Measurements from ENCODE around the gene HSD17B12.

HSD17B12 gene

DNA sequence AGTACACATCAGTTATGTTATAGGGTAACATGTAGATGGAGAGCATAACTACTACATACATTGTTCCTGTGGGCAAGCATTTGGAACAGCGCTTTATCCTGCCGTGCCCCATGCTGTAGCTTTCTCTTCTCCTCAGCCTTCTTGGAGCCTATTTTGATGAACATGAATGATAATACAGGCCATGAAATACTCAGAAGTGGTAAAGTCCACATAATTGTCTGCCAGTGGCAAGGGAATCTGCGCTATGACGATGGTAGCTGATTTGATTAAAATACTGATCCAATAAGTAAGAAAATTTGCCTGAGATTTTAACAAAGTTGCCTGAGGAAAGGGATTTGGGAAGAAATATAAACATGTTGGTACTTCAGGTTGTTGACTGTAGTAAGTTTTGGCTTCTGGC lies 223.4 kb downstream of the HSD17B12 start:
- DNase-seq (no peak), ATAC-seq (no peak)
- no peak overlapping the region for H3K27ac Mint-ChIP-seq
- H3K4me1 Mint-ChIP-seq, result peaks cover 12% of the 10 kb centered on the region
- H3K4me3 Mint-ChIP-seq, result no peak overlapping the region
- no peaks in the 10 kb centered on the region for H3K9me3 Mint-ChIP-seq
- H3K27me3 Mint-ChIP-seq, result no peaks in the 10 kb centered on the region
- H3K36me3 Mint-ChIP-seq (ENCODE audit: low read depth), result peaks cover 40% of the 10 kb centered on the region

DNA sequence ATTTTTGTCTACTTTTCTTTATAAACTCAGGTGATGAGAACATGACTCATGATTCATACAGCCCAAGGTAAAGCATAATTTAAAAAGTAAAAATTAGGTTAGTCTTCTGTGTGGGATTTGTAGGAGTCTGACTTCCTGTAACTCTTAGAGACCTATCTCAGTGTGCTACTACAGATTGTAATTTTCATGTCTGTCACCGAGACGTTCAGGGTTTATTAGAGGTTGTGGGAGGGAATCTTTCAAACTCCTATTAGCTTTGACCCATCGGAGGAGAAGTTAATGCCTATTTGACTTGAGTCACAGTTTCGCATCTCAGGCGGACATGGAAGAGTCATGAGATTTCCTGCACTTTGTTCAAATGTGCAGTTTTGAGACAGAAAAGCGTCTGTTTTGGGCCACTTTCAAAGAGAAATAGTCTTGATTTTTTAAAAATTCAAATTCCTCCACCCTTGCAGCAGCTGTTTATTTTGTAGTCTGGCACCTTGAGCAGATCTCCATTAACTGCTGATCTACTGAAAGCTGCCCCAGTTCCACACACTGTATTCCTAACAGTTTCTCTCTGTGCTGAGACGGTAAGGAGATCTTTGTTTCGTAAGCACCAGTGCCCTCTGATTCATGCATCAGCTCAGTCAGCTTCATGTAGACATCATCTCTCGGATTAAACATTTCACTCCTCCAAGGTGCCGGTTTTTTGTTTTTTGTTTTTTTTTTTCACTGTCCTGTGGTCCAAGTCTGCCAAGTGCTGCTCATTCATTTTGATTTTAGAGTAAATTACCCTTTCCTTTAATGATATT lies 224.4 kb downstream of the HSD17B12 start:
- DNase-seq, result no peak
- Mint-ChIP-seq H3K4me1 (peaks cover 12% of the 10 kb centered on the region), H3K27me3 (no peaks in the 10 kb centered on the region), H3K36me3 (ENCODE audit: low read depth) (peaks cover 39% of the 10 kb centered on the region), H3K9me3 (no peaks in the 10 kb centered on the region), H3K4me3 (no peak overlapping the region), H3K27ac (no peak overlapping the region)
- ATAC-seq, result no peak

DNA sequence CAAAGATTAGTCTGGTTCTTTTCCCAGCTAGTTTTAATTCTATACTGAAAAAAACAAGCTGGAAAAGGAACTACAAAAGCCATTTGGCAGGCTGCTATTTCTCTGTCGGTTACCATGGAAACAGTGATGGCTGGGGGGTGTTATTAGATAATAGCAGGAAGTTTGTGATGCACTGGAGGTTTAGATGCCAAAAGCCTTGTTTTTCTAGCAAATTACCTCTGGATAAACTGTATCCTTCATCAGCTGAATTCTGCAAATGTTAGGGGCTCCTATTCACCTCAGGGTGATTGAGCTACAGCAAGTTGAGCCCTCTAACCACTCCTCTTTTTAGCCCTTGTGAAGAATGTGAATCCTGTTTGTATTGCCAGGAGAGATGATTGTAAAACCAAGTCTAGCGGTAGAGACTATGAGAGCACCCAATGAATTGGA lies 225.3 kb downstream of the HSD17B12 start:
- H3K4me3 Mint-ChIP-seq, result no peak overlapping the region
- no peak overlapping the region for H3K27ac Mint-ChIP-seq
- no peaks in the 10 kb centered on the region for H3K9me3 Mint-ChIP-seq
- DNase-seq, result no peak
- peaks cover 44% of the 10 kb centered on the region for H3K36me3 Mint-ChIP-seq (ENCODE audit: low read depth)
- no peak for ATAC-seq
- H3K4me1 Mint-ChIP-seq, result peaks cover 12% of the 10 kb centered on the region
- H3K27me3 Mint-ChIP-seq, result no peaks in the 10 kb centered on the region
